ENCODE results near the gene PADI1.

PADI1 gene

GRCh38 chr1:17244821-17245740, 40.2 kb downstream of the PADI1 start:
- DNase-seq: no peak

GRCh38 chr1:17245816-17246325, 40.9 kb downstream of the PADI1 start:
- DNase-seq: no peak

- no peak for DNase-seq
Observed at GRCh38 chr1:17246971-17247370, 42.0 kb downstream of the PADI1 start.

- DNase-seq: no peak
Observed at GRCh38 chr1:17248781-17249180, 43.9 kb downstream of the PADI1 start, which contains the start of gene PADI3. Gene PADI3, plus strand, starts transcription at chr1:17249098. Its CDS starts 40 bp downstream, at chr1:17249138.

- no peak for DNase-seq
Observed at GRCh38 chr1:17250601-17251000, 45.7 kb downstream of the PADI1 start.

GRCh38 chr1:17251246-17251645, 46.3 kb downstream of the PADI1 start:
- DNase-seq: no peak

GRCh38 chr1:17251701-17252376, 46.9 kb downstream of the PADI1 start:
- DNase-seq: no peak

GRCh38 chr1:17255336-17255735, 50.4 kb downstream of the PADI1 start:
- no peak for DNase-seq

- no peak for DNase-seq
Observed at GRCh38 chr1:17258116-17258757, 53.3 kb downstream of the PADI1 start.

- DNase-seq: no peak
Observed at GRCh38 chr1:17258758-17259130, 53.8 kb downstream of the PADI1 start.

- no peak for DNase-seq
Observed at GRCh38 chr1:17259233-17259873, 54.4 kb downstream of the PADI1 start.

- DNase-seq: no peak
Observed at GRCh38 chr1:17260264-17260663, 55.3 kb downstream of the PADI1 start.

GRCh38 chr1:17260738-17261137, 55.8 kb downstream of the PADI1 start:
- DNase-seq: no peak

GRCh38 chr1:17263936-17264335, 59.0 kb downstream of the PADI1 start:
- no peak for DNase-seq

GRCh38 chr1:17264470-17264869, 59.5 kb downstream of the PADI1 start:
- DNase-seq: no peak

GRCh38 chr1:17265162-17265561, 60.2 kb downstream of the PADI1 start:
- no peak for DNase-seq

- no peak for DNase-seq
Observed at GRCh38 chr1:17265950-17266349, 61.0 kb downstream of the PADI1 start.

GRCh38 chr1:17270891-17271765, 66.2 kb downstream of the PADI1 start:
- DNase-seq: no peak

- DNase-seq: no peak
Observed at GRCh38 chr1:17272066-17272465, 67.1 kb downstream of the PADI1 start.

- DNase-seq: no peak
Observed at GRCh38 chr1:17272646-17273045, 67.7 kb downstream of the PADI1 start.

GRCh38 chr1:17273096-17273495, 68.2 kb downstream of the PADI1 start:
- DNase-seq: no peak

Measured in NCI-H187 (cell line).